H1 (cell line): ENCODE results near the gene RCE1. TPM values are rescaled to one million over a fixed set of nuclear protein-coding genes. Genes with fewer than 3 reads are reported as not detected.

ENCODE experiments used
- ATF2 ChIP-seq: IDR thresholded peaks from 2 replicates; pipeline ENCODE4 v1.6.1; 2012; ENCODE audit warnings: low read length, inconsistent platforms
- GABPA ChIP-seq: IDR thresholded peaks from 2 replicates; pipeline ENCODE4 v1.6.1; 2011; ENCODE audit warnings: mild to moderate bottlenecking, low read length, moderate library complexity, borderline replicate concordance; ENCODE audit not compliant: insufficient read depth
- JUND ChIP-seq: IDR thresholded peaks from 2 replicates; pipeline ENCODE4 v1.6.1; 2011; ENCODE audit warnings: mild to moderate bottlenecking, improper control_type of control experiment, low read length
- KDM4A ChIP-seq: IDR thresholded peaks from one replicate; pipeline ENCODE4 v1.7.1; 2012; ENCODE audit warnings: low read depth, mild to moderate bottlenecking, moderate library complexity, low read length, inconsistent platforms; ENCODE audit not compliant: severe bottlenecking
- SIX5 ChIP-seq: IDR thresholded peaks from 2 replicates; pipeline ENCODE4 v1.6.1; 2011; ENCODE audit warnings: mild to moderate bottlenecking, low read depth, low read length
- SRF ChIP-seq: IDR thresholded peaks from 2 replicates; pipeline ENCODE4 v1.6.1; 2011; ENCODE audit warnings: mild to moderate bottlenecking, low read depth, low read length, moderate library complexity
- TCF12 ChIP-seq: IDR thresholded peaks from 2 replicates; pipeline ENCODE4 v1.6.1; 2011; ENCODE audit warnings: low read depth, mild to moderate bottlenecking, low read length
- polyA plus RNA-seq, 7 experiments: library from polyadenylated mRNA; depleted of rRNA in 3 of 7; stranded (reverse) in 5 of 7; unstranded in 2 of 7; fragments of >200 nt in 5 of 7; fragments of 200-250 nt in 2 of 7; gene quantifications; 1 replicate in 5 of 7; 2 replicates in 1 of 7; 4 replicates in 1 of 7; pipeline versions ENCODE4 v1.2.1 to v1.2.3, GENCODE V29; 2011 to 2013; ENCODE audit warnings: missing spikeins in 2 of 7, mixed read lengths in 2 of 7
- total RNA-seq: library from RNA; stranded (reverse); fragmentation: NEBNext Ultra II Directional; extraction: Animal tissue kit (Norgen Biotek cat#: 25700); gene quantifications from 2 replicates; pipeline ENCODE4 v1.2.1, GENCODE V29; 2021

Gene RCE1
- total and polyA plus RNA-seq, 2 of the 8 experiments (the other 6 are each of a cell fraction or from before 2014, with no cell fraction given) = 35.8 to 84.8 TPM

- TF ChIP-seq ATF2 = no peak
- TF ChIP-seq TCF12 = no peak
- TF ChIP-seq SIX5 = no peak
- no peak for TF ChIP-seq KDM4A
- no peak for TF ChIP-seq GABPA
- no peak for TF ChIP-seq SRF
- no peak for TF ChIP-seq JUND
Observed at GRCh38 chr11:66866511-66866986, 23.3 kb downstream of the RCE1 start (continued).
